GM12878 (cell line): Measurements from ENCODE around the gene RAPGEF3. TPM values are rescaled to one million over a fixed set of nuclear protein-coding genes. Genes with fewer than 3 reads are reported as not detected.

Experiments
- ATAC-seq: fragments of 200-7000 bp; cut with Tn5 transposase; 3 replicates; pipeline ENCODE4 v1.9.1; 2020; ENCODE audit warnings: mild to moderate bottlenecking, moderate library complexity
- BruUV-seq: library from RNA; stranded (reverse); fragments of 400-500 nt; replicated peaks from 2 replicates; lab custom pipeline; 2021; lab: Mats Ljungman, UMichigan
- CTCF ChIA-PET: fragments of 300-600 bp; sonication (Branson Sonifier 250); formaldehyde crosslinking; extraction: SDS; loops from one replicate; lab custom pipeline; 2021; ENCODE audit warnings: inconsistent platforms; lab: Yijun Ruan, JAX
- POLR2A ChIA-PET: fragments of 350-600 bp; formaldehyde crosslinking; extraction: SDS; loops from one replicate; lab custom pipeline; 2021; ENCODE audit warnings: inconsistent platforms; lab: Charles Lee
- RAD21 ChIA-PET: fragments of 300-600 bp; sonication (Branson Sonifier 250); formaldehyde crosslinking; loops from one replicate; lab custom pipeline; 2023; ENCODE audit warnings: antibody characterized with exemption; ENCODE audit not compliant: unreplicated experiment; lab: Charles Lee
- SMC1A ChIA-PET: fragments of 300-600 bp; sonication (Branson Sonifier 250); formaldehyde crosslinking; loops from one replicate; lab custom pipeline; 2023; ENCODE audit not compliant: unreplicated experiment, uncharacterized antibody; lab: Charles Lee
- DNase-seq: peaks from one replicate; pipeline ENCODE4 v3.0.0-alpha.2; 2011; ENCODE audit warnings: low read depth, low spot score
- FAIRE-seq: peaks from 3 replicates; lab custom pipeline; 2011; peaks lifted over from hg19 to GRCh38; lab: Jason Lieb, UNC
- H2AFZ ChIP-seq: 2 replicates; pipeline ENCODE4 v1.6.0; 2011; ENCODE audit warnings: low read depth, low read length, control low read depth; ENCODE audit not compliant: control insufficient read depth
- H3K27ac ChIP-seq: 2 replicates; pipeline ENCODE4 v1.5.1; 2011; ENCODE audit warnings: control low read depth; ENCODE audit not compliant: control insufficient read depth, insufficient read depth
- H3K27me3 ChIP-seq, 2 experiments: replicated peaks in 1 of 2; 2 replicates each; pipeline versions ENCODE4 v1.6.0 to v1.6.1; 2011; ENCODE audit warnings: low read length in 1 of 2; ENCODE audit not compliant: control insufficient read depth in 2 of 2, insufficient read depth in 2 of 2
- H3K36me3 ChIP-seq, 2 experiments: 2 replicates each; pipeline ENCODE4 v1.5.1; 2011; ENCODE audit warnings: low read length in 1 of 2; ENCODE audit not compliant: control insufficient read depth in 2 of 2, insufficient read depth in 2 of 2
- H3K4me1 ChIP-seq: 2 replicates; pipeline ENCODE4 v1.6.1; 2011; ENCODE audit warnings: mild to moderate bottlenecking, low read length, moderate library complexity, mixed read lengths; ENCODE audit not compliant: control insufficient read depth, insufficient read depth
- H3K4me2 ChIP-seq: 2 replicates; pipeline ENCODE4 v1.6.0; 2011; ENCODE audit warnings: control low read depth; ENCODE audit not compliant: control insufficient read depth, insufficient read depth
- H3K4me3 ChIP-seq: fragments of 200-600 bp; sonication (generic); 2 replicates; pipeline ENCODE4 v1.5.1; 2016
- H3K79me2 ChIP-seq: 2 replicates; pipeline ENCODE4 v1.6.0; 2011; ENCODE audit warnings: low read length; ENCODE audit not compliant: control insufficient read depth, insufficient read depth
- H3K9ac ChIP-seq: 2 replicates; pipeline ENCODE4 v1.8.0; 2011; ENCODE audit warnings: low read length, control low read depth, mixed read lengths; ENCODE audit not compliant: control insufficient read depth, insufficient read depth
- H3K9me3 ChIP-seq: replicated peaks from 3 replicates; pipeline ENCODE4 v1.5.1; 2011; ENCODE audit warnings: mild to moderate bottlenecking, low read length; ENCODE audit not compliant: control insufficient read depth, insufficient read depth
- H4K20me1 ChIP-seq: 2 replicates; pipeline ENCODE4 v1.6.0; 2011; ENCODE audit not compliant: control insufficient read depth, insufficient read depth
- E2F4 ChIP-seq: IDR thresholded peaks from 2 replicates; pipeline ENCODE4 v1.6.1; 2012; ENCODE audit warnings: low read depth, low read length, improper control_type of control experiment
- FOXK2 ChIP-seq: fragments of 450-650 bp; IDR thresholded peaks from 2 replicates; pipeline ENCODE4 v1.6.1; 2017; ENCODE audit warnings: mild to moderate bottlenecking, moderate library complexity
- IRF3 ChIP-seq: fragments of 450-650 bp; IDR thresholded peaks from 2 replicates; pipeline ENCODE4 v1.6.1; 2014; ENCODE audit warnings: mild to moderate bottlenecking
- KAT2A ChIP-seq: conservative IDR thresholded peaks from 2 replicates; pipeline ENCODE4 v1.6.1; 2011; ENCODE audit warnings: low read depth, low read length; ENCODE audit not compliant: control insufficient read depth
- LARP7 ChIP-seq: fragments of 450-650 bp; IDR thresholded peaks from 2 replicates; pipeline ENCODE4 v1.6.1; 2017; ENCODE audit warnings: mild to moderate bottlenecking
- RELA ChIP-seq: fragments of 450-650 bp; IDR thresholded peaks from 2 replicates; pipeline ENCODE4 v1.8.0; 2014; ENCODE audit warnings: borderline replicate concordance; ENCODE audit not compliant: partially characterized antibody
- TARDBP ChIP-seq: IDR thresholded peaks from 2 replicates; pipeline ENCODE4 v1.6.1; 2016; ENCODE audit warnings: borderline replicate concordance
- WGBS: methylation state at CpG from one replicate; pipeline ENCODE4 v1.1.6; 2016; ENCODE audit warnings: low lambda C conversion rate; ENCODE audit not compliant: insufficient replicate concordance, insufficient coverage; ENCODE audit errors: missing lambda C conversion rate; 5-methylcytosine and 5-hydroxymethylcytosine counted together
- in situ Hi-C: fragments of 300-500 bp; cut with MboI; formaldehyde crosslinking; loops from 9 replicates; pipeline ENCODE4 v1.14.3; 2018; ENCODE audit warnings: mixed read lengths
- intact Hi-C: fragments of 100-400 bp; cut with micrococcal nuclease; formaldehyde crosslinking; loops from one replicate; pipeline ENCODE4 v1.14.2; 2022; ENCODE audit not compliant: unreplicated experiment
- polyA plus RNA-seq, 11 experiments: library from polyadenylated mRNA; depleted of rRNA in 4 of 11; unstranded in 6 of 11; stranded (reverse) in 5 of 11; fragments of >200 nt; fragmentation: Nextera tagmentation in 4 of 11; fragmentation: Illumina TruSeq in 1 of 11; extraction: Ambion mirVana in 4 of 11; extraction: Trizol in 1 of 11; gene quantifications; 1 replicate in 1 of 11; 2 replicates in 10 of 11; pipeline versions ENCODE4 v1.2.1 to v1.2.3, GENCODE V29; 2011 to 2016; ENCODE audit warnings: inconsistent platforms in 2 of 11, missing spikeins in 2 of 11, low read depth in 1 of 11
- total RNA-seq, 4 experiments: library from RNA; depleted of rRNA in 3 of 4; stranded (reverse); fragments of >200 nt in 3 of 4; fragmentation: Illumina TruSeq in 1 of 4; extraction: Trizol in 1 of 4; gene quantifications; 2 replicates each; pipeline versions ENCODE4 v1.2.1 to v1.2.3, GENCODE V29; 2013 to 2021

The RAPGEF3 gene
- total and polyA plus RNA-seq, 10 of the 15 experiments (the other 5 are each of a cell fraction or from before 2014, with no cell fraction given), result 0.02 to 0.92 (median 0.31) TPM; not detected in 2

DNA sequence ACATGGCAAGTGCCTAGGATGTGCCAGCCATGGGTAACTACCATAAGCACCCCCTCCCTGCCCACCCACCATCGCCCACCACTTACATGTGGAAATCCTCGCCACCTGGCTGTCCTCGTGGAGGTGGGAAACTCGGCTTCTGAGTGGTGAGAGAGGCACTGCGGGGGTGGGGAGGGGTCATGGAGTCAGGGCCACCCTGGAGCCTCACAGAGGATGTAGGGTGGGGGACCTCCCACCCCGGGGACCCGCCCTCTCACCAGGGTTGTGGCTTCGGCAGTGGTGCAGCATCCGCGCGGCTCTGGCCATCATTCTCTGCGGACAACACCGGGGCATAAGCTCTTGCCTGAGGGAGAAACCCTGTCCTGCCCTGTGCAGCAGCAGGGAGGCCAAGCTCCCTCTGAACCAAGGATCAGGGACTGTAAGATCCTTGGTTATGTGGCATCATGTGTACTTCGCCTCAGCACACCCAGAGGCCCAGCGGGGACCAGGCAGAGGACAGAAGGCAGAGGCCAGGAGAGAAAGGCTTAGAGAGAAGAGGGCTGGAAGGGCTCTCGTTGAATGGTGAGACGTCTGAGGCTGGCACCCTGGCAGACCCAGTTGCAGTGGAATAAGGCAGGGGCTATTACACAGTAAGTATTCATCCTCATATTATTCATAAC is 20.6 kb downstream of the RAPGEF3 start:
- H3K9ac ChIP-seq, result no peak overlapping the region
- no peaks in the 10 kb centered on the region for H4K20me1 ChIP-seq
- H3K4me2 ChIP-seq, result no peak overlapping the region
- FAIRE-seq (no peak), DNase-seq (no peak), ATAC-seq (no peak)
- no peaks in the 10 kb centered on the region for H3K79me2 ChIP-seq
- H3K4me1 ChIP-seq, result peaks cover 25% of the 10 kb centered on the region
- ChIA-PET RAD21 (interaction anchor here (7.8 kb wide), 1 partner anchor 40 kb away, joined by 120 read pairs; no protein-coding TSS in a partner anchor), CTCF (interaction anchor here (1.6 to 7.9 kb wide), 2 partner anchors 16 to 22 kb away, joined by 3 to 151 read pairs; no protein-coding TSS in a partner anchor), SMC1A (interaction anchor here (6.5 kb wide), 1 partner anchor 13 kb away, joined by 60 read pairs; the partner anchor contains the start of gene ENDOU), POLR2A (no interaction called here)
- no peak overlapping the region for H3K4me3 ChIP-seq
- intact Hi-C loops, result no loop called here
- H2AFZ ChIP-seq, result no peak overlapping the region
- BruUV-seq, result no TSS peak
- no peaks in the 10 kb centered on the region for H3K36me3 ChIP-seq
- H3K27me3 ChIP-seq, result no peaks in the 10 kb centered on the region
- no peaks in the 10 kb centered on the region for H3K9me3 ChIP-seq
- in situ Hi-C loops, result no loop called here
- no peak overlapping the region for H3K27ac ChIP-seq
- 77% methylated on average over 14 of the region's 17 CpGs for WGBS
- no peak for TF ChIP-seq RELA
- no peak for TF ChIP-seq IRF3
- no peak for TF ChIP-seq KAT2A
- no peak for TF ChIP-seq FOXK2
- no peak for TF ChIP-seq LARP7
- no peak for TF ChIP-seq TARDBP
- TF ChIP-seq E2F4, result no peak
